H9 (cell line): ENCODE measurements around the gene SPTBN1. TPM values are rescaled to one million over a fixed set of nuclear protein-coding genes. Genes with fewer than 3 reads are reported as not detected.

Source experiments
- DNase-seq: peaks from one replicate; pipeline ENCODE4 v3.0.0-alpha.2; 2017
- H2AFZ ChIP-seq: one replicate; pipeline ENCODE4 v1.6.1; 2013; ENCODE audit warnings: mild to moderate bottlenecking, low read length, control low read depth, moderate library complexity
- H2AK5ac ChIP-seq: 2 replicates; pipeline ENCODE4 v1.6.1; 2013; ENCODE audit warnings: low read length, control low read depth, mixed read lengths; ENCODE audit not compliant: insufficient read length
- H2BK120ac ChIP-seq: one replicate; pipeline ENCODE4 v1.6.1; 2013; ENCODE audit warnings: low read depth, mild to moderate bottlenecking, low read length, control low read depth, inconsistent platforms; ENCODE audit not compliant: poor library complexity, severe bottlenecking
- H2BK12ac ChIP-seq: 2 replicates; pipeline ENCODE4 v1.6.1; 2013; ENCODE audit warnings: low read length, control low read depth, mixed read lengths, low read depth; ENCODE audit not compliant: insufficient read length
- H2BK15ac ChIP-seq: 2 replicates; pipeline ENCODE4 v1.6.1; 2013; ENCODE audit warnings: low read depth, low read length, control low read depth
- H2BK20ac ChIP-seq: one replicate; pipeline ENCODE4 v1.6.1; 2013; ENCODE audit warnings: low read depth, mild to moderate bottlenecking, low read length, control low read depth, inconsistent platforms; ENCODE audit not compliant: poor library complexity, severe bottlenecking
- H2BK5ac ChIP-seq: 2 replicates; pipeline ENCODE4 v1.6.1; 2013; ENCODE audit warnings: low read length, control low read depth, mixed read lengths; ENCODE audit not compliant: insufficient read length
- H3K14ac ChIP-seq: 2 replicates; pipeline ENCODE4 v1.6.1; 2013; ENCODE audit warnings: low read length, control low read depth; ENCODE audit not compliant: insufficient read depth
- H3K18ac ChIP-seq: 2 replicates; pipeline ENCODE4 v1.6.1; 2013; ENCODE audit warnings: low read depth, mild to moderate bottlenecking, mixed read lengths, low read length, control low read depth; ENCODE audit not compliant: insufficient read length
- H3K23ac ChIP-seq: 2 replicates; pipeline ENCODE4 v1.6.1; 2013; ENCODE audit warnings: low read length, control low read depth, mixed read lengths, low read depth; ENCODE audit not compliant: insufficient read length
- H3K23me2 ChIP-seq: 2 replicates; pipeline ENCODE4 v1.6.1; 2013; ENCODE audit warnings: low read depth, mild to moderate bottlenecking, mixed read lengths, low read length, control low read depth; ENCODE audit not compliant: insufficient read length, poor library complexity, severe bottlenecking
- H3K27ac ChIP-seq: 2 replicates; pipeline ENCODE4 v1.5.1; 2013; ENCODE audit warnings: low read length, control low read depth, mixed read lengths, low read depth; ENCODE audit not compliant: insufficient read length
- H3K27me3 ChIP-seq: 2 replicates; pipeline ENCODE4 v1.6.1; 2013; ENCODE audit warnings: low read length, control low read depth, inconsistent platforms; ENCODE audit not compliant: insufficient read depth
- H3K4ac ChIP-seq: 2 replicates; pipeline ENCODE4 v1.6.1; 2013; ENCODE audit warnings: low read depth, mild to moderate bottlenecking, control low read depth, inconsistent platforms, low read length, moderate library complexity
- H3K4me1 ChIP-seq: 2 replicates; pipeline ENCODE4 v1.6.1; 2013; ENCODE audit warnings: low read length, control low read depth, inconsistent platforms; ENCODE audit not compliant: insufficient read depth
- H3K4me2 ChIP-seq: 2 replicates; pipeline ENCODE4 v1.6.1; 2013; ENCODE audit warnings: low read length, control low read depth, mixed read lengths; ENCODE audit not compliant: insufficient read length, insufficient read depth
- H3K56ac ChIP-seq: 2 replicates; pipeline ENCODE4 v1.6.1; 2013; ENCODE audit warnings: low read depth, mild to moderate bottlenecking, mixed read lengths, low read length, control low read depth; ENCODE audit not compliant: insufficient read length
- H3K79me1 ChIP-seq: 2 replicates; pipeline ENCODE4 v1.6.1; 2013; ENCODE audit warnings: low read depth, mild to moderate bottlenecking, moderate library complexity, low read length, control low read depth, inconsistent platforms; ENCODE audit not compliant: insufficient read depth, poor library complexity, severe bottlenecking
- H3K79me2 ChIP-seq: 2 replicates; pipeline ENCODE4 v1.6.1; 2013; ENCODE audit warnings: low read length, control low read depth, inconsistent platforms; ENCODE audit not compliant: insufficient read depth
- H3K9ac ChIP-seq: 2 replicates; pipeline ENCODE4 v1.6.1; 2013; ENCODE audit warnings: low read length, control low read depth, mixed read lengths; ENCODE audit not compliant: insufficient read length; ENCODE audit errors: extremely low read depth
- H3K9me3 ChIP-seq: one replicate; pipeline ENCODE4 v1.6.1; 2013; ENCODE audit warnings: low read depth, low read length, inconsistent platforms; ENCODE audit not compliant: control insufficient read depth
- H3T11ph ChIP-seq: one replicate; pipeline ENCODE4 v1.6.1; 2013; ENCODE audit warnings: mild to moderate bottlenecking, low read length, control low read depth, inconsistent platforms
- H4K20me1 ChIP-seq: one replicate; pipeline ENCODE4 v1.6.1; 2013; ENCODE audit not compliant: control insufficient read depth, insufficient read length, insufficient read depth
- H4K5ac ChIP-seq: 2 replicates; pipeline ENCODE4 v1.6.1; 2013; ENCODE audit warnings: low read depth, mild to moderate bottlenecking, mixed read lengths, low read length, control low read depth; ENCODE audit not compliant: insufficient read length
- H4K8ac ChIP-seq: replicated peaks from 2 replicates; pipeline ENCODE4 v1.6.1; 2013; ENCODE audit warnings: low read length, control low read depth, mixed read lengths, low read depth; ENCODE audit not compliant: insufficient read length
- H4K91ac ChIP-seq: 2 replicates; pipeline ENCODE4 v1.6.1; 2013; ENCODE audit warnings: low read depth, mild to moderate bottlenecking, moderate library complexity, mixed read lengths, low read length, control low read depth; ENCODE audit not compliant: insufficient read length
- H3K27ac Mint-ChIP-seq, 3 experiments: 2 replicates in 2 of 3; 3 replicates in 1 of 3; pipeline ENCODE4 v1.8.0; 2020 to 2021; ENCODE audit warnings: mixed read lengths in 3 of 3, mild to moderate bottlenecking in 1 of 3, moderate library complexity in 1 of 3
- H3K27me3 Mint-ChIP-seq: 2 replicates; pipeline ENCODE4 v1.8.0; 2021; ENCODE audit warnings: low read depth, mild to moderate bottlenecking, moderate library complexity, mixed read lengths
- H3K36me3 Mint-ChIP-seq, 3 experiments: 2 replicates in 2 of 3; 3 replicates in 1 of 3; pipeline ENCODE4 v1.8.0; 2020 to 2021; ENCODE audit warnings: low read depth in 3 of 3, mixed read lengths in 3 of 3; ENCODE audit not compliant: insufficient read depth in 1 of 3
- H3K4me1 Mint-ChIP-seq, 2 experiments: 2 replicates each; pipeline ENCODE4 v1.8.0; 2020; ENCODE audit warnings: mixed read lengths in 2 of 2
- H3K4me3 Mint-ChIP-seq, 2 experiments: 2 replicates in 1 of 2; 3 replicates in 1 of 2; pipeline ENCODE4 v1.8.0; 2020 to 2021; ENCODE audit warnings: mild to moderate bottlenecking in 2 of 2, mixed read lengths in 2 of 2, moderate library complexity in 1 of 2
- H3K9me3 Mint-ChIP-seq, 2 experiments: 2 replicates in 1 of 2; 3 replicates in 1 of 2; pipeline ENCODE4 v1.8.0; 2020; ENCODE audit warnings: mild to moderate bottlenecking in 2 of 2, mixed read lengths in 2 of 2, moderate library complexity in 1 of 2
- CTCF ChIP-seq: fragments of 200-600 bp; sonication (generic); conservative IDR thresholded peaks from 3 replicates; pipeline ENCODE4 v1.8.0; 2021; ENCODE audit warnings: antibody characterized with exemption, mild to moderate bottlenecking
- WGBS: extraction: QIAGEN DNeasy Blood & Tissue Kit; methylation state at CpG from one replicate; pipeline ENCODE4 v1.1.7; 2013; ENCODE audit warnings: missing lambda C conversion rate, low lambda C conversion rate, mixed read lengths; ENCODE audit not compliant: insufficient read length; ENCODE audit errors: extremely low coverage; 5-methylcytosine and 5-hydroxymethylcytosine counted together
- total RNA-seq: library from RNA; stranded (reverse); gene quantifications from 2 replicates; pipeline ENCODE4 v1.2.1, GENCODE V29; 2021

SPTBN1 gene
- total RNA-seq, 1 experiment from 2014 or later, result 164 TPM

DNA sequence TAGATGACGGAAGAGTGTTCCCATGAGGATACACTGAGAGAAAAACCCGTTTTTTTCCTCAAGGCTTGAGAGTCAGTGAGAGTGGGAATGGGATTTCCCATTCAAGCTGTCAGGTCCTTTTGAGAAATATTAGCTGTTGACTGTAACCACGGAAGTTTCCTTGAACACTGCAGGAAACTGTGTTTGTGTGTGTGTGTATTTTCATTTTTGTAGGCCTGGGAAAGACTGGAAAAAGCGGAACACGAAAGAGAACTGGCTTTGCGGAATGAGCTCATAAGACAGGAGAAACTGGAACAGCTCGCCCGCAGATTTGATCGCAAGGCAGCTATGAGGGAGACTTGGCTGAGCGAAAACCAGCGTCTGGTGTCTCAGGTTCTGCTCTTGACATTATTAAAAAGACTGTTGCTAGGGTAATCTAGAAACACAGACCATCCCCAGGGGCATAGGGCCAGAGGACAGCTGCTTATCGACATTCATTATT lies 168.5 kb downstream of the SPTBN1 start:
- Histone ChIP-seq H4K20me1 (no peaks in the 10 kb centered on the region), H2BK12ac (no peak overlapping the region), H4K8ac (no peak overlapping the region), H2AK5ac (no peak overlapping the region), H3K27me3 (no peaks in the 10 kb centered on the region), H2BK120ac (no peak overlapping the region), H3K9me3 (no peaks in the 10 kb centered on the region), H4K5ac (no peak overlapping the region), H3K27ac (no peak overlapping the region), H3K79me2 (no peaks in the 10 kb centered on the region; the same call in 1 of the 2 replicates), H3T11ph (no peak overlapping the region), H3K4me1 (no peaks in the 10 kb centered on the region), H3K23ac (no peak overlapping the region), H2AFZ (no peak overlapping the region), H4K91ac (no peak overlapping the region), H3K56ac (no peak overlapping the region), H3K4ac (no peak overlapping the region), H3K18ac (no peak overlapping the region), H3K79me1 (no peaks in the 10 kb centered on the region), H3K9ac (no peak overlapping the region), H3K14ac (no peak overlapping the region), H3K4me2 (no peak overlapping the region), H2BK20ac (no peak overlapping the region), H2BK5ac (no peak overlapping the region), H2BK15ac (no peak overlapping the region), H3K23me2 (no peaks in the 10 kb centered on the region)
- peaks cover 65 to 93% (median 92%) of the 10 kb centered on the region in 3 experiments for H3K36me3 Mint-ChIP-seq
- no peak for TF ChIP-seq CTCF
- H3K9me3 Mint-ChIP-seq, result no peaks in the 10 kb centered on the region
- H3K27ac Mint-ChIP-seq, result peak overlapping the region in 1 of 3 experiments; percentile 58; a peak in 1 of 7 replicates
- H3K4me1 Mint-ChIP-seq, result no peaks in the 10 kb centered on the region
- WGBS, result no CpG with 5 or more reads among the region's 12 CpGs
- H3K4me3 Mint-ChIP-seq, result no peak overlapping the region
- no peak for DNase-seq
- H3K27me3 Mint-ChIP-seq, result no peaks in the 10 kb centered on the region
